HEK293 (cell line): ENCODE results near the gene WDR44.

ENCODE experiments used
- CTCF ChIA-PET: fragments of 350-600 bp; formaldehyde crosslinking; extraction: SDS; loops from one replicate; lab custom pipeline; 2021; ENCODE audit warnings: antibody characterized with exemption; lab: Yijun Ruan, JAX
- POLR2A ChIA-PET: fragments of 300-600 bp; formaldehyde crosslinking; extraction: SDS; loops from one replicate; lab custom pipeline; 2020; ENCODE audit warnings: antibody characterized with exemption, inconsistent platforms; lab: Yijun Ruan, JAX
- H3K27ac ChIP-seq: fragments of 200-500 bp; sonication (Bioruptor generic); 2 replicates; pipeline ENCODE4 v1.5.1; 2014; ENCODE audit warnings: low read depth, low read length, control low read depth, inconsistent platforms; ENCODE audit errors: extremely low read depth
- H3K36me3 ChIP-seq, 2 experiments: fragments of 200-500 bp in 1 of 2; sonication (Bioruptor generic) in 1 of 2; 1 replicate in 1 of 2; 2 replicates in 1 of 2; pipeline ENCODE4 v1.5.1; 2014 to 2017; ENCODE audit warnings: inconsistent platforms in 2 of 2, low read length in 2 of 2; ENCODE audit not compliant: control insufficient read depth in 2 of 2, insufficient read depth in 1 of 2
- H3K4me1 ChIP-seq: fragments of 200-500 bp; sonication (Bioruptor generic); 2 replicates; pipeline ENCODE4 v1.5.1; 2014; ENCODE audit warnings: mild to moderate bottlenecking, low read length, inconsistent platforms; ENCODE audit not compliant: control insufficient read depth, insufficient read depth
- H3K4me3 ChIP-seq: 2 replicates; pipeline ENCODE4 v1.5.1; 2011; ENCODE audit warnings: low read depth, mild to moderate bottlenecking, control low read depth, low read length, moderate library complexity
- H3K9me3 ChIP-seq: fragments of 200-500 bp; sonication (Bioruptor generic); 2 replicates; pipeline ENCODE4 v1.5.1; 2014; ENCODE audit warnings: low read depth, low read length, inconsistent platforms; ENCODE audit not compliant: control insufficient read depth, insufficient read depth
- BCL11B ChIP-seq: fragments of 450-650 bp; formaldehyde crosslinking; IDR thresholded peaks from 2 replicates; pipeline ENCODE4 v1.5.1; 2016; ENCODE audit warnings: low read depth, missing biosample characterization, missing genetic modification characterization
- FEZF1 ChIP-seq: fragments of 450-650 bp; formaldehyde crosslinking; IDR thresholded peaks from 2 replicates; pipeline ENCODE4 v1.5.1; 2016; ENCODE audit warnings: missing biosample characterization, missing genetic modification characterization
- SETDB1 ChIP-seq: IDR thresholded peaks from one replicate; pipeline ENCODE4 v1.6.1; 2017; ENCODE audit warnings: mild to moderate bottlenecking, low read length, moderate library complexity, mixed read lengths; ENCODE audit not compliant: insufficient read length
- SP2 ChIP-seq: fragments of 450-650 bp; formaldehyde crosslinking; IDR thresholded peaks from 2 replicates; pipeline ENCODE4 v1.5.1; 2016; ENCODE audit warnings: missing biosample characterization, missing genetic modification characterization
- ZFP3 ChIP-seq: fragments of 450-650 bp; formaldehyde crosslinking; IDR thresholded peaks from 2 replicates; pipeline ENCODE4 v1.5.1; 2016; ENCODE audit warnings: low read depth, missing biosample characterization, missing genetic modification characterization
- ZFP37 ChIP-seq: fragments of 450-650 bp; formaldehyde crosslinking; IDR thresholded peaks from 2 replicates; pipeline ENCODE4 v1.5.1; 2016; ENCODE audit warnings: missing biosample characterization, missing genetic modification characterization
- ZNF132 ChIP-seq: fragments of 450-650 bp; formaldehyde crosslinking; IDR thresholded peaks from 2 replicates; pipeline ENCODE4 v1.5.1; 2017; ENCODE audit warnings: missing biosample characterization, missing genetic modification characterization, borderline replicate concordance
- ZNF146 ChIP-seq: fragments of 450-650 bp; formaldehyde crosslinking; IDR thresholded peaks from 2 replicates; pipeline ENCODE4 v1.5.1; 2016; ENCODE audit warnings: missing biosample characterization, missing genetic modification characterization
- ZNF2 ChIP-seq: fragments of 450-650 bp; formaldehyde crosslinking; IDR thresholded peaks from 2 replicates; pipeline ENCODE4 v1.5.1; 2016; ENCODE audit warnings: missing biosample characterization, missing genetic modification characterization
- ZNF280D ChIP-seq: fragments of 450-650 bp; formaldehyde crosslinking; IDR thresholded peaks from 2 replicates; pipeline ENCODE4 v1.5.1; 2016; ENCODE audit warnings: missing biosample characterization, missing genetic modification characterization
- ZNF302 ChIP-seq: fragments of 450-650 bp; formaldehyde crosslinking; IDR thresholded peaks from 2 replicates; pipeline ENCODE4 v1.5.1; 2016; ENCODE audit warnings: missing biosample characterization, missing genetic modification characterization, low read depth
- ZNF335 ChIP-seq: fragments of 450-650 bp; formaldehyde crosslinking; conservative IDR thresholded peaks from 2 replicates; pipeline ENCODE4 v1.5.1; 2016; ENCODE audit warnings: missing biosample characterization, missing genetic modification characterization
- ZNF391 ChIP-seq: fragments of 450-650 bp; formaldehyde crosslinking; IDR thresholded peaks from 2 replicates; pipeline ENCODE4 v1.5.1; 2016; ENCODE audit warnings: low read depth, missing biosample characterization, missing genetic modification characterization, borderline replicate concordance
- ZNF558 ChIP-seq: fragments of 450-650 bp; formaldehyde crosslinking; IDR thresholded peaks from 2 replicates; pipeline ENCODE4 v1.5.1; 2016; ENCODE audit warnings: missing biosample characterization, missing genetic modification characterization
- ZNF660 ChIP-seq: fragments of 450-650 bp; IDR thresholded peaks from 2 replicates; pipeline ENCODE4 v1.5.1; 2018; ENCODE audit warnings: missing biosample characterization, mild to moderate bottlenecking, missing genetic modification characterization
- ZNF664 ChIP-seq: fragments of 450-650 bp; formaldehyde crosslinking; IDR thresholded peaks from 2 replicates; pipeline ENCODE4 v1.5.1; 2016; ENCODE audit warnings: missing biosample characterization, missing genetic modification characterization
- ZNF707 ChIP-seq: fragments of 450-650 bp; formaldehyde crosslinking; IDR thresholded peaks from 2 replicates; pipeline ENCODE4 v1.5.1; 2016; ENCODE audit warnings: missing biosample characterization, missing genetic modification characterization
- ZNF777 ChIP-seq: fragments of 450-650 bp; formaldehyde crosslinking; IDR thresholded peaks from 2 replicates; pipeline ENCODE4 v1.5.1; 2017; ENCODE audit warnings: missing biosample characterization, missing genetic modification characterization, borderline replicate concordance
- TF ChIP-seq, protein P1 (sequence below): fragments of 450-650 bp; formaldehyde crosslinking; IDR thresholded peaks from 2 replicates; pipeline ENCODE4 v1.5.1; 2017; ENCODE audit warnings: missing biosample characterization, missing genetic modification characterization
- TF ChIP-seq, protein P2 (sequence below): fragments of 450-650 bp; formaldehyde crosslinking; IDR thresholded peaks from 2 replicates; pipeline ENCODE4 v1.5.1; 2016; ENCODE audit warnings: missing biosample characterization, missing genetic modification characterization
- TF ChIP-seq, protein P3 (sequence below): fragments of 450-650 bp; formaldehyde crosslinking; IDR thresholded peaks from 2 replicates; pipeline ENCODE4 v1.5.1; 2017; ENCODE audit warnings: missing biosample characterization, missing genetic modification characterization

Gene WDR44

GRCh38 chrX:118396113-118396512, 50.2 kb downstream of the WDR44 start (continued):
- no peak for TF ChIP-seq ZFP3

- no peaks in the 10 kb centered on the region for H3K9me3 ChIP-seq
- H3K36me3 ChIP-seq, result no peaks in the 10 kb centered on the region
- TF ChIP-seq ZNF558 (tag by site-specific recombination) (no peak), ZNF664 (tag by site-specific recombination) (no peak)
- no peak overlapping the region for H3K27ac ChIP-seq
- no peaks in the 10 kb centered on the region for H3K4me1 ChIP-seq
- ChIA-PET POLR2A (no interaction called here), CTCF (interaction anchor here (0.7 kb wide), 1 partner anchor 1001 kb away, joined by 3 read pairs; no protein-coding TSS in a partner anchor)
- H3K4me3 ChIP-seq, result no peak overlapping the region
Observed at GRCh38 chrX:118418811-118419251, 72.9 kb downstream of the WDR44 start.

DNA sequence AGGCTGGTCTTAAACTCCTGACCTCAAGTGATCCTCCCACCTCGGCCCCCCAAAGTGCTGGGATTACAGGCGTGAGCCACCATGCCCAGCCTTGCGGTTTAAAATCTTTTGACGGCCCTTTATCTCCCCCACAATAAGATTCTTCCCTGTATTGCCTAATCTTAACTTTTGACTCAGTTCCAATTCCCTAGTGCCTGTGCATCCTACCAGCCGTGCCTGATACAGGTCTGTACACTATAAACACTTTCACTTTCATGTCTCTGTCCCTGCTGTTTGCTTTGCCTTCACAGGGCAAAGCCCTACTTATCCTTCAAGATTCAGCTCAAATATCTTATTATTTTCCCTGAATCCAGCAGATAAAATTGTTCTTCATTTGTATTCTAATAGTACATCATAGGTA, 74.6 kb downstream of the WDR44 start:
- Histone ChIP-seq H3K4me1 (no peaks in the 10 kb centered on the region), H3K4me3 (no peak overlapping the region), H3K9me3 (no peaks in the 10 kb centered on the region), H3K27ac (no peak overlapping the region), H3K36me3 (peaks cover 6 to 8% of the 10 kb centered on the region in 2 experiments; a peak in 2 of 3 replicates)
- CTCF ChIA-PET, result no interaction called here
- POLR2A ChIA-PET, result no interaction called here
- TF ChIP-seq, protein P1, sequence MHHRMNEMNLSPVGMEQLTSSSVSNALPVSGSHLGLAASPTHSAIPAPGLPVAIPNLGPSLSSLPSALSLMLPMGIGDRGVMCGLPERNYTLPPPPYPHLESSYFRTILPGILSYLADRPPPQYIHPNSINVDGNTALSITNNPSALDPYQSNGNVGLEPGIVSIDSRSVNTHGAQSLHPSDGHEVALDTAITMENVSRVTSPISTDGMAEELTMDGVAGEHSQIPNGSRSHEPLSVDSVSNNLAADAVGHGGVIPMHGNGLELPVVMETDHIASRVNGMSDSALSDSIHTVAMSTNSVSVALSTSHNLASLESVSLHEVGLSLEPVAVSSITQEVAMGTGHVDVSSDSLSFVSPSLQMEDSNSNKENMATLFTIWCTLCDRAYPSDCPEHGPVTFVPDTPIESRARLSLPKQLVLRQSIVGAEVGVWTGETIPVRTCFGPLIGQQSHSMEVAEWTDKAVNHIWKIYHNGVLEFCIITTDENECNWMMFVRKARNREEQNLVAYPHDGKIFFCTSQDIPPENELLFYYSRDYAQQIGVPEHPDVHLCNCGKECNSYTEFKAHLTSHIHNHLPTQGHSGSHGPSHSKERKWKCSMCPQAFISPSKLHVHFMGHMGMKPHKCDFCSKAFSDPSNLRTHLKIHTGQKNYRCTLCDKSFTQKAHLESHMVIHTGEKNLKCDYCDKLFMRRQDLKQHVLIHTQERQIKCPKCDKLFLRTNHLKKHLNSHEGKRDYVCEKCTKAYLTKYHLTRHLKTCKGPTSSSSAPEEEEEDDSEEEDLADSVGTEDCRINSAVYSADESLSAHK, result no peak
- TF ChIP-seq, protein P2, sequence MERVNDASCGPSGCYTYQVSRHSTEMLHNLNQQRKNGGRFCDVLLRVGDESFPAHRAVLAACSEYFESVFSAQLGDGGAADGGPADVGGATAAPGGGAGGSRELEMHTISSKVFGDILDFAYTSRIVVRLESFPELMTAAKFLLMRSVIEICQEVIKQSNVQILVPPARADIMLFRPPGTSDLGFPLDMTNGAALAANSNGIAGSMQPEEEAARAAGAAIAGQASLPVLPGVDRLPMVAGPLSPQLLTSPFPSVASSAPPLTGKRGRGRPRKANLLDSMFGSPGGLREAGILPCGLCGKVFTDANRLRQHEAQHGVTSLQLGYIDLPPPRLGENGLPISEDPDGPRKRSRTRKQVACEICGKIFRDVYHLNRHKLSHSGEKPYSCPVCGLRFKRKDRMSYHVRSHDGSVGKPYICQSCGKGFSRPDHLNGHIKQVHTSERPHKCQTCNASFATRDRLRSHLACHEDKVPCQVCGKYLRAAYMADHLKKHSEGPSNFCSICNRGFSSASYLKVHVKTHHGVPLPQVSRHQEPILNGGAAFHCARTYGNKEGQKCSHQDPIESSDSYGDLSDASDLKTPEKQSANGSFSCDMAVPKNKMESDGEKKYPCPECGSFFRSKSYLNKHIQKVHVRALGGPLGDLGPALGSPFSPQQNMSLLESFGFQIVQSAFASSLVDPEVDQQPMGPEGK (tag by site-specific recombination), result no peak
- TF ChIP-seq ZNF777 (tag by site-specific recombination), result no peak
- TF ChIP-seq SETDB1, result no peak
- no peak for TF ChIP-seq ZNF302 (tag by site-specific recombination)
- no peak for TF ChIP-seq ZNF132
- no peak for TF ChIP-seq ZNF335 (tag by site-specific recombination)
- TF ChIP-seq ZNF280D, result no peak
- TF ChIP-seq FEZF1 (tag by site-specific recombination), result no peak
- TF ChIP-seq SP2, result no peak
- no peak for TF ChIP-seq ZFP37 (tag by site-specific recombination)
- no peak for TF ChIP-seq ZNF2 (tag by site-specific recombination)
- no peak for TF ChIP-seq ZNF146 (tag by site-specific recombination)
- no peak for TF ChIP-seq ZNF660 (tag by site-specific recombination)
- TF ChIP-seq, protein P3, sequence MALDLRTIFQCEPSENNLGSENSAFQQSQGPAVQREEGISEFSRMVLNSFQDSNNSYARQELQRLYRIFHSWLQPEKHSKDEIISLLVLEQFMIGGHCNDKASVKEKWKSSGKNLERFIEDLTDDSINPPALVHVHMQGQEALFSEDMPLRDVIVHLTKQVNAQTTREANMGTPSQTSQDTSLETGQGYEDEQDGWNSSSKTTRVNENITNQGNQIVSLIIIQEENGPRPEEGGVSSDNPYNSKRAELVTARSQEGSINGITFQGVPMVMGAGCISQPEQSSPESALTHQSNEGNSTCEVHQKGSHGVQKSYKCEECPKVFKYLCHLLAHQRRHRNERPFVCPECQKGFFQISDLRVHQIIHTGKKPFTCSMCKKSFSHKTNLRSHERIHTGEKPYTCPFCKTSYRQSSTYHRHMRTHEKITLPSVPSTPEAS (tag by site-specific recombination), result no peak
- no peak for TF ChIP-seq ZNF707
- TF ChIP-seq BCL11B (tag by site-specific recombination), result no peak
- no peak for TF ChIP-seq ZNF391
